ENCODE measurements around the gene ZBTB2.

DNA sequence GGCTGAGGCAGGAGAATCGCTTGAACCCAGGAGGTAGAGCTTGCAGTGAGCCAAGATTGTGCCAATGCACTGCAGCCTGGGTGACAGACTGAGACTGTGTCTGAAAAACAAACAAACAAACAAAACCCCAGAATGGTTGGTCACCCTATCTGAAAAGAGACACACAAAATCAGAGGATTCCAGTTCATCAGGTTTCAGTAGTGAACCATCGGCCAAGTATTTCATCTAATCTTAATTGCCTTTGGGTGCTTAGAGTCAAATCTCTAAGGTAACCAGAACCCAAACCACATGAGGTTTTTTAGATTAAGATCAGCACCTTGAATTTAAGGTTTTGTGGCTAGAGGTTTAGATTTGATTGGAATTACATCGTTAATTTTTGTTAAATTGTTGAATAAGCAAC is 8.3 kb upstream of the ZBTB2 start:
- TF ChIP-seq, protein P1, sequence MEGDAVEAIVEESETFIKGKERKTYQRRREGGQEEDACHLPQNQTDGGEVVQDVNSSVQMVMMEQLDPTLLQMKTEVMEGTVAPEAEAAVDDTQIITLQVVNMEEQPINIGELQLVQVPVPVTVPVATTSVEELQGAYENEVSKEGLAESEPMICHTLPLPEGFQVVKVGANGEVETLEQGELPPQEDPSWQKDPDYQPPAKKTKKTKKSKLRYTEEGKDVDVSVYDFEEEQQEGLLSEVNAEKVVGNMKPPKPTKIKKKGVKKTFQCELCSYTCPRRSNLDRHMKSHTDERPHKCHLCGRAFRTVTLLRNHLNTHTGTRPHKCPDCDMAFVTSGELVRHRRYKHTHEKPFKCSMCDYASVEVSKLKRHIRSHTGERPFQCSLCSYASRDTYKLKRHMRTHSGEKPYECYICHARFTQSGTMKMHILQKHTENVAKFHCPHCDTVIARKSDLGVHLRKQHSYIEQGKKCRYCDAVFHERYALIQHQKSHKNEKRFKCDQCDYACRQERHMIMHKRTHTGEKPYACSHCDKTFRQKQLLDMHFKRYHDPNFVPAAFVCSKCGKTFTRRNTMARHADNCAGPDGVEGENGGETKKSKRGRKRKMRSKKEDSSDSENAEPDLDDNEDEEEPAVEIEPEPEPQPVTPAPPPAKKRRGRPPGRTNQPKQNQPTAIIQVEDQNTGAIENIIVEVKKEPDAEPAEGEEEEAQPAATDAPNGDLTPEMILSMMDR (IDR thresholded peaks at IDR 0.05): no peak
- TF ChIP-seq POLR2A (IDR thresholded peaks at IDR 0.05): no peak
